H1 (cell line): ENCODE measurements around the gene MAJIN. TPM values are rescaled to one million over a fixed set of nuclear protein-coding genes. Genes with fewer than 3 reads are reported as not detected.

ENCODE experiments used
- ZNF274 ChIP-seq: IDR thresholded peaks from 2 replicates; pipeline ENCODE4 v1.7.0; 2012; ENCODE audit warnings: low read length, borderline replicate concordance; ENCODE audit errors: extremely low read depth
- polyA plus RNA-seq, 7 experiments: library from polyadenylated mRNA; depleted of rRNA in 3 of 7; stranded (reverse) in 5 of 7; unstranded in 2 of 7; fragments of >200 nt in 5 of 7; fragments of 200-250 nt in 2 of 7; gene quantifications; 1 replicate in 5 of 7; 2 replicates in 1 of 7; 4 replicates in 1 of 7; pipeline versions ENCODE4 v1.2.1 to v1.2.3, GENCODE V29; 2011 to 2013; ENCODE audit warnings: missing spikeins in 2 of 7, mixed read lengths in 2 of 7
- total RNA-seq: library from RNA; stranded (reverse); fragmentation: NEBNext Ultra II Directional; extraction: Animal tissue kit (Norgen Biotek cat#: 25700); gene quantifications from 2 replicates; pipeline ENCODE4 v1.2.1, GENCODE V29; 2021

Gene MAJIN
- total and polyA plus RNA-seq, 2 of the 8 experiments (the other 6 are each of a cell fraction or from before 2014, with no cell fraction given) = not detected

GRCh38 chr11:65019824-65020223 lies 47.9 kb upstream of the MAJIN start (continued):
- TF ChIP-seq ZNF274 = no peak
